A673 (cell line): ENCODE measurements around the gene SGPL1. TPM values are rescaled to one million over a fixed set of nuclear protein-coding genes. Genes with fewer than 3 reads are reported as not detected.
"Not testable (repeated sequence)": the region's sequence is repeated elsewhere in the genome, so short reads cannot be mapped to it uniquely, and the experiment has no call there.

Experiments
- Bru-seq: library from RNA; stranded (reverse); fragments of 400-500 nt; gene quantifications from one replicate; lab custom pipeline; 2021; lab: Mats Ljungman, UMichigan
- BruChase-seq, 2 experiments: library from RNA; stranded (reverse); fragments of 400-500 nt; gene quantifications; one replicate each; lab custom pipeline; 2021; lab: Mats Ljungman, UMichigan
- BruUV-seq: library from RNA; stranded (reverse); fragments of 400-500 nt; replicated peaks from 2 replicates; lab custom pipeline; 2021; lab: Mats Ljungman, UMichigan
- CTCF ChIA-PET: fragments of 300-600 bp; sonication (Branson Sonifier 250); formaldehyde crosslinking; loops from one replicate; lab custom pipeline; 2022; ENCODE audit warnings: antibody characterized with exemption; lab: Charles Lee
- POLR2A ChIA-PET: fragments of 300-600 bp; sonication (Branson Sonifier 250); formaldehyde crosslinking; loops from one replicate; lab custom pipeline; 2022; ENCODE audit warnings: antibody characterized with exemption; ENCODE audit not compliant: low non-redundant PET; lab: Charles Lee
- DNase-seq: peaks from one replicate; pipeline ENCODE4 v3.0.0-alpha.2; 2015; ENCODE audit warnings: low spot score
- H3K27ac ChIP-seq: fragments of 200-600 bp; sonication (generic); 2 replicates; pipeline ENCODE4 v1.5.1; 2016; ENCODE audit warnings: mixed run types, low read depth, mild to moderate bottlenecking, mixed read lengths, antibody characterized with exemption, low read length; ENCODE audit not compliant: poor library complexity, severe bottlenecking
- H3K27me3 ChIP-seq: fragments of 200-600 bp; sonication (generic); replicated peaks from 2 replicates; pipeline ENCODE4 v1.6.1; 2017; ENCODE audit warnings: mixed run types, low read depth, mild to moderate bottlenecking, mixed read lengths, antibody characterized with exemption, low read length; ENCODE audit not compliant: insufficient read depth, poor library complexity
- H3K36me3 ChIP-seq: fragments of 200-600 bp; sonication (generic); 2 replicates; pipeline ENCODE4 v1.6.1; 2016; ENCODE audit warnings: mixed run types, mild to moderate bottlenecking, mixed read lengths, antibody characterized with exemption, low read length; ENCODE audit not compliant: insufficient read depth, poor library complexity, severe bottlenecking
- H3K4me1 ChIP-seq: fragments of 200-600 bp; sonication (generic); 2 replicates; pipeline ENCODE4 v1.6.1; 2017; ENCODE audit warnings: mixed run types, mild to moderate bottlenecking, mixed read lengths, antibody characterized with exemption, low read length; ENCODE audit not compliant: insufficient read depth, poor library complexity, severe bottlenecking
- H3K4me3 ChIP-seq: fragments of 200-600 bp; sonication (generic); 2 replicates; pipeline ENCODE4 v1.5.1; 2016; ENCODE audit warnings: low read depth, mixed run types, mild to moderate bottlenecking, mixed read lengths, low read length; ENCODE audit not compliant: poor library complexity, severe bottlenecking
- H3K9me3 ChIP-seq: fragments of 200-600 bp; sonication (generic); 2 replicates; pipeline ENCODE4 v1.6.1; 2016; ENCODE audit warnings: mixed run types, low read depth, mild to moderate bottlenecking, mixed read lengths, antibody characterized with exemption, low read length; ENCODE audit not compliant: poor library complexity, severe bottlenecking
- EZH2 ChIP-seq: fragments of 200-600 bp; sonication (generic); IDR thresholded peaks from 2 replicates; pipeline ENCODE4 v1.6.1; 2017; ENCODE audit warnings: borderline replicate concordance, low read depth, mild to moderate bottlenecking, mixed read lengths, antibody characterized with exemption, low read length; ENCODE audit not compliant: poor library complexity, severe bottlenecking
- intact Hi-C: fragments of 100-400 bp; cut with micrococcal nuclease; formaldehyde crosslinking; loops from one replicate; pipeline ENCODE4 v1.10.0; 2022; ENCODE audit not compliant: unreplicated experiment
- long read RNA-seq: library from polyadenylated mRNA; stranded (forward); transcript quantifications from one replicate; pipeline ENCODE4 v2.0.0, GENCODE V29; 2022
- total RNA-seq: library from RNA; stranded (reverse); gene quantifications from 2 replicates; pipeline ENCODE4 v1.2.3, GENCODE V29; 2021
- TF ChIP-seq, protein P1 (sequence below): fragments of 300-800, 200-600 bp; sonication (generic); conservative IDR thresholded peaks from 2 replicates; pipeline ENCODE4 v1.5.1; 2017; ENCODE audit warnings: low read depth, mild to moderate bottlenecking, antibody characterized with exemption, low read length, moderate library complexity, mixed read lengths

The SGPL1 gene, protein sequence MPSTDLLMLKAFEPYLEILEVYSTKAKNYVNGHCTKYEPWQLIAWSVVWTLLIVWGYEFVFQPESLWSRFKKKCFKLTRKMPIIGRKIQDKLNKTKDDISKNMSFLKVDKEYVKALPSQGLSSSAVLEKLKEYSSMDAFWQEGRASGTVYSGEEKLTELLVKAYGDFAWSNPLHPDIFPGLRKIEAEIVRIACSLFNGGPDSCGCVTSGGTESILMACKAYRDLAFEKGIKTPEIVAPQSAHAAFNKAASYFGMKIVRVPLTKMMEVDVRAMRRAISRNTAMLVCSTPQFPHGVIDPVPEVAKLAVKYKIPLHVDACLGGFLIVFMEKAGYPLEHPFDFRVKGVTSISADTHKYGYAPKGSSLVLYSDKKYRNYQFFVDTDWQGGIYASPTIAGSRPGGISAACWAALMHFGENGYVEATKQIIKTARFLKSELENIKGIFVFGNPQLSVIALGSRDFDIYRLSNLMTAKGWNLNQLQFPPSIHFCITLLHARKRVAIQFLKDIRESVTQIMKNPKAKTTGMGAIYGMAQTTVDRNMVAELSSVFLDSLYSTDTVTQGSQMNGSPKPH
- 48.6 and 65.5 TPM in 2 replicates for total RNA-seq
- Bru-seq, nascent RNA = percentile 80 among the genes with signal in this experiment
- BruChase-seq, experiment 1, labeled RNA remaining after a 2-hour chase = percentile 81 among the genes with signal in this experiment
- percentile 83 among the genes with signal in this experiment for BruChase-seq, experiment 2, labeled RNA remaining after a 6-hour chase
- long read RNA-seq, full-length matches to known transcripts = 16 of 54 reads
- long read RNA-seq, partial matches to known transcripts = 4 of 54 reads
- long read RNA-seq, other reads (novel, unspliced or antisense) = 34 of 54 reads

- CTCF ChIA-PET = interaction anchor here (1.0 kb wide), 1 partner anchor 354 kb away, joined by 3 read pairs; no protein-coding TSS in a partner anchor
Measured at GRCh38 chr10:70815504-70816219, at the start of gene SGPL1. SGPL1 (plus strand) TSS chr10:70815948; CDS start chr10:70816854, 906 bp downstream.

DNA sequence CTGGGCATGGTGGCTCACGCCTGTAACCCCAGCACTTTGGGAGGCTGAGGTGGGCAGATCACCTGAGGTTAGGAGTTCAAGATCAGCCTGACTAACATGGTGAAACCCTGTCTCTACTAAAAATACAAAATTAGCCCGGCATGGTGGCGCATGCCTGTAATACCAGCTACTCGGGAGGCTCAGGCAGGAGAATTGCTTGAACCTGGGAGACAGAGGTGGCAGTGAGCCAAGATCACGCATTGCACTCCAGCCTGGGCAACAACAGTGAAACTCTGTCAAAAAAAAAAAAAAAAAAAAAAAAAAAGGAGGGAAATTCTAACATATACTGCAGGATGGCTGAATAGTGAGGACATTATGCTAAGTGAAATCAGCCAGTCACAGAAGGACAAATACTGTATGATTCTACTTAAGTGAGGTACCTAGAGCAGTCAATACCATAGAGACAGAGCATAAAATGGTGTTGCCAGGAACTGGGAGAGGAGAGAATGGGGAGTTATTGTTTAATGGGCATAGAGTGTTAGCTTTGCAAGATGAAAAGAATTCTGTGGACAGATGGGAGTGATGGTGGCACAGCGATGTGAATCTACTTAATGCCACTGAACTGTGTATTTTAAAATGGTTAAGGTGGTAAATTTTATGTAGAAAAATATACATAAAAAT lies 47.6 kb upstream of the SGPL1 start:
- H3K27me3 ChIP-seq, H3K36me3 ChIP-seq, CTCF ChIA-PET, H3K4me1 ChIP-seq, intact Hi-C loops, H3K27ac ChIP-seq, DNase-seq, H3K9me3 ChIP-seq, BruUV-seq, H3K4me3 ChIP-seq, POLR2A ChIA-PET: not testable (repeated sequence)

More at GRCh38 chr10:70815504-70816219, at the start of gene SGPL1:
- TF ChIP-seq EZH2 = no peak
- TF ChIP-seq, protein P1, sequence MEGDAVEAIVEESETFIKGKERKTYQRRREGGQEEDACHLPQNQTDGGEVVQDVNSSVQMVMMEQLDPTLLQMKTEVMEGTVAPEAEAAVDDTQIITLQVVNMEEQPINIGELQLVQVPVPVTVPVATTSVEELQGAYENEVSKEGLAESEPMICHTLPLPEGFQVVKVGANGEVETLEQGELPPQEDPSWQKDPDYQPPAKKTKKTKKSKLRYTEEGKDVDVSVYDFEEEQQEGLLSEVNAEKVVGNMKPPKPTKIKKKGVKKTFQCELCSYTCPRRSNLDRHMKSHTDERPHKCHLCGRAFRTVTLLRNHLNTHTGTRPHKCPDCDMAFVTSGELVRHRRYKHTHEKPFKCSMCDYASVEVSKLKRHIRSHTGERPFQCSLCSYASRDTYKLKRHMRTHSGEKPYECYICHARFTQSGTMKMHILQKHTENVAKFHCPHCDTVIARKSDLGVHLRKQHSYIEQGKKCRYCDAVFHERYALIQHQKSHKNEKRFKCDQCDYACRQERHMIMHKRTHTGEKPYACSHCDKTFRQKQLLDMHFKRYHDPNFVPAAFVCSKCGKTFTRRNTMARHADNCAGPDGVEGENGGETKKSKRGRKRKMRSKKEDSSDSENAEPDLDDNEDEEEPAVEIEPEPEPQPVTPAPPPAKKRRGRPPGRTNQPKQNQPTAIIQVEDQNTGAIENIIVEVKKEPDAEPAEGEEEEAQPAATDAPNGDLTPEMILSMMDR = peak; percentile 81
- POLR2A ChIA-PET = no interaction called here
- Histone ChIP-seq H3K36me3 (peaks cover 22% of the 10 kb centered on the region), H3K4me3 (peak within 1 kb of the TSS; percentile 90), H3K27ac (peak within 1 kb of the TSS; percentile 78), H3K27me3 (no peaks in the 10 kb centered on the region), H3K9me3 (no peaks in the 10 kb centered on the region), H3K4me1 (peaks cover 4% of the 10 kb centered on the region)
- peak; percentile 88 for DNase-seq
- intact Hi-C loops = loop anchor here (2.0 kb wide), 1 partner anchor 65 kb away; no protein-coding TSS in a partner anchor
- no TSS peak for BruUV-seq

DNA sequence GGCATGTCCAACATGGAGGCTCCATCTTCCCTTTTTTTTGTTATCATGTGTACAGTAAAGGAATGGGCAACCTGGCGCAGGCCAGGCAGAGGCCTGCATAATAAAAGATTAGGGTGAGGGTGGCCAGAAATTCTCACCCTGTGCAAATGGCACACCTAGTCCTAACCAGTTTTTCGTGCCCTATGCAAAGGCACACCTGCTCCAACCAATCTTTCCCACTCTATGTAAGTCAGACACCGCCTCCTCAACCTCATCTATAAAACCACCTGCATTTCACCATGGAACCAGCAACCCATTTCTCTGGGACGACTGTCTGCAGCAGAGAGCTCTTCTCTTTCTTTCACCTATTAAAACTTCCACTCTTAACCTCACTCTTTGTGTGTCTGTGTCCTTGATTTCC lies 46.6 kb upstream of the SGPL1 start:
- BruUV-seq = no TSS peak
- Histone ChIP-seq H3K4me1 (no peaks in the 10 kb centered on the region), H3K36me3 (no peaks in the 10 kb centered on the region), H3K9me3 (peaks cover 4% of the 10 kb centered on the region), H3K27ac (no peak overlapping the region), H3K27me3 (no peaks in the 10 kb centered on the region), H3K4me3 (no peak overlapping the region)
- ChIA-PET CTCF (no interaction called here), POLR2A (no interaction called here)
- TF ChIP-seq EZH2 = no peak
- TF ChIP-seq, protein P1 = no peak
- no peak for DNase-seq
- intact Hi-C loops = no loop called here
